Measurements from ENCODE around the gene GMCL2.

GMCL2 gene

DNA sequence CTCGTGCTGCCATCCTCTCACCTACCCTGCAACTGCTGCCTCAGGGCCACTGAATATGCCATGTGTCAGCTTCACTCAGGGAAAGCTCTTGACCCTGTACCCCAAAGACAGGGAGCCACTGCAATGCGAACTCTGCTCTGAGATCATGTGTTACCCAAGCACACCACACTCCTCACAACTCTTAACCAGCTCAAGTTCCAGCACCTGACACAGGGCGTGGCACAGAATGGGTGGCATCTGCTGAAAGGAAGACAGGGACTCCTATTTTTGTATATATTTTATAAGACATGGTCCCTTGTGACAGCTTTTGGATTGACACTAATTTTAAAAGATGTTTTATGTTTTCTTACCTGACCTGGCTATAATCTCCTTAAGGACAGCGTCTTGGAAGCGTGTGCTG is 34.7 kb upstream of the GMCL2 start:
- DNase-seq = no peak

DNA sequence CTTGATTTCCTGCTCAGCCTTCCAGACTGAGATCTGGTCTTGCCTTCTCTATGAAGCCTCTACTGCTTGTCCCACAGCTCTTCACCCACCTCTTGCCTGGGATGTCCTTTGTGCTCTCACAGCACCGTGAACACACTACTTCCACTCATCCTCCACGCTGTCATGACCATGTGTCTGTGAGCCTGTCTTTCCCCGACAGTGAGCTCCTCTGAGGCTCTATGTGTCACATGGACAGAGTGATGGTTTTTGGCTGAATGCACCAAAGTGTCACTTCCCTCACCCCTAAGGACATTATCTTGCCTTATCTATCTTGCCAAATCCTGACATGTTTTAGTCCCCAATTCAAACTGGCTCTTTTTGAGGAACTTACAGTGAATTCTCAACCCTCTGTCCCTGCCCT is 34.1 kb upstream of the GMCL2 start:
- DNase-seq = no peak

DNA sequence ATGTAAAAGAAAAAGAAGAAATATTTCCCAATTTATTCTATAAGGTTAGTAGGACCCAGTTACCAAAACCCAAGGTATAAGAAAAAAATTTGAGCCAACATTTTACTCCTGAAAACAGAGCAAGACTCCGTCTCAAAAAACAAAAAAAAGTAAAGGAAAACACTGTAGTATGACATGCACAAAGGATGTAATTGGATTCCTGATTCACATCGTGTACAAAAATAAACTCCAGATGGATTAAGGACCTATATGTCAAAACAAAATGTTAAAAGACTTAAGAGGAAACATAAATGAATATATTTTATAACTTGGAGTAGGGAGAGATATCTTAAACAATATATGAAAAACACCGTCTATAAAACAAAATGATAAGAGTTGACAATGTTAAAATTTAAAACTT is 31.7 kb upstream of the GMCL2 start:
- no peak for DNase-seq

DNA sequence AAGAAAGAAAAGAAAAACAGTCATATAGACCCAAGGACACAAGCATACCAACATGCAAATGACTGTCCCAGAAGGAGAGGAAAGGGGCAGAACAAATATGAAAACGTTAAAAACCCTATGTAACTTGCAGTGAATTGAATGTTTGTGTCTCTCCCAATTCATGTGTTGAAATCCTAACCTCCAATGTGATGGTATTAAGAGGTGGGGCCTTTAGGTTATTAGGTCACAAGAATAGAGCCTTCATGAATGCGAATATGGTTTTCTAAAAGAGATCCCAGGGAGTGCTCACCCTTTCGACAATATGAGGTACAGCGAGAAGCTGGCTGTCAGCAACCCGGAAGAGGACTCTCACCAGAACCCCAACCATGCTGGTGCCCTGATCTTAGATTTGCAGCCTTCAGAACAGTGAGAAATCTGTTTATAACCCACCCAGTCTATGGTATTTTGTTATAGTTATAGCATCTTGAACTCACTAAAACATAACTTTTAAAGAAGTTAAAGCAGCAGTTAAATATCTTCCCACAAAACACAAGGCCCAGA is 31.1 kb upstream of the GMCL2 start:
- no peak for DNase-seq

DNA sequence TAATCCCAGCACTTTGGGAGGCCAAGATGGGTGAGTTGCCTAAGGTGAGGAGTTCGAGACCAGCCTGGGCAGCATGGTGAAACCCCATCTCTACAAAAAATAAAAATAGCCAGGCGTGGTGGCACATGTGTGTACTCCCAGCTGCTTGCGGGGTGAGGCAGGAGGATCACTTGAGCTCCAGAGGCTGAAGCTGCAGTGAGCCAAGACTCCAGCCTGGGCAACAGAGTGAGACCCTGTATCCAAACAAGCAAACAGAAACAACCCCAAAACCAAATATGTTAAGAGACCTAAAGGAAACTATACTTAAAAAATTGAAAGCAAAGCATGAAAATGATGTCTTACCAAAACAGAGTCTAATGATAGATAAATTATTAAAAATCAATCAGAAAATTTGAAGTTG is 29.6 kb upstream of the GMCL2 start:
- no peak for DNase-seq

DNA sequence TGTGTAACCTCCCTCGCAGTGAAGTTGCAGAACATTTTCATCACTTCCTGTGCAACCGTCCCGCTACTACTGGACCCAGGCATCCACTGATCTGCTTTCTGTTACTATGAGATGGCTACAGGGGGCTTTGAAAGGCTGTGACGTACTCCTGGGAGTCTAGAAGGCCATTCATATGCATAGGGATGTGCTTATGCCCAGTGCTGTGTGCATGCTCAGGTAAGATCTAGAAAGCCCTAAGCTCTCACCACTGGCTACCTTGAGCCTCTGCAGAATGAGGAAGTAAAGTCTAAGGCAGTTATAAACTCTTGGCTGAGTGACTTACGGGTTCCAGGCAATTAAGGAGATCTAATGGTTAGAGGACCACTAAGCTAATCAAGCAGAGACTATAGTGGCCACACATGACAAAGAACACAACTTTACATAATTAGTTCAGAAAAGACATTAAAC is 28.9 kb upstream of the GMCL2 start:
- DNase-seq = no peak

DNA sequence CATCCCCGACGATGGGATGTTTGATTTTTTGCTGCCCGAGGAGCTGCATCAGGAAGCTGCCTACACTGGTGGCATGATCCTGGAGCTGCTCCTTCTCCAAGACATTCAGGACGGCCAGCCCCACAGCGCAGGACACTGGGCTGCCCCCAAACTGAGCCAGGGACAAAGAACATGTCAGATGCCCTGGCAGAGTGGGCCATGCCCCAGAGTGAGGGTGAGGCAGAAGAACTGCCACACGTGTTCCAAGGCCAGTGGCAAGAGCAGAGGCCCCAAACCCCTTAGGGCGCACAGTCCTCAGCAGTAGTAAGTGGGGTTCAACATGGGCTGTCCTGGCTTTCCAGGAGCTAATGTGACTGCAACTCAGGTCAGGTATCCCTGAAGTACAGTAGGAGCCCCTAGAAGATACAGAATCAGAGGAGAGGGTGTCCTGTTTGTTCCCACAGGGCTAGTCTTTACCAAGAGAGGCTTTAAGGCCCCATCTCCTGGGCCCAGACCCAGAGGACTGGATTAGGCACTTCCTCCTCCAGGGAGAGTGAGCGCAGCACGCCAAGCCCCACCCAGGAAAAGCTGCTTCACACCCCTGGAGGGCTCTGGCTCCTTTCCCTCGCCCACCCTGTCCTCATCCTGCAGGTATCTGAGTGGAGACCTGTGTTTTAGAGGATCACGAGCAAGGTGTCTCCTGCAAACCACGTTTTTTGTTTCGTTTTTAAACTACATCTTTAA is 28.3 kb upstream of the GMCL2 start:
- no peak for DNase-seq

DNA sequence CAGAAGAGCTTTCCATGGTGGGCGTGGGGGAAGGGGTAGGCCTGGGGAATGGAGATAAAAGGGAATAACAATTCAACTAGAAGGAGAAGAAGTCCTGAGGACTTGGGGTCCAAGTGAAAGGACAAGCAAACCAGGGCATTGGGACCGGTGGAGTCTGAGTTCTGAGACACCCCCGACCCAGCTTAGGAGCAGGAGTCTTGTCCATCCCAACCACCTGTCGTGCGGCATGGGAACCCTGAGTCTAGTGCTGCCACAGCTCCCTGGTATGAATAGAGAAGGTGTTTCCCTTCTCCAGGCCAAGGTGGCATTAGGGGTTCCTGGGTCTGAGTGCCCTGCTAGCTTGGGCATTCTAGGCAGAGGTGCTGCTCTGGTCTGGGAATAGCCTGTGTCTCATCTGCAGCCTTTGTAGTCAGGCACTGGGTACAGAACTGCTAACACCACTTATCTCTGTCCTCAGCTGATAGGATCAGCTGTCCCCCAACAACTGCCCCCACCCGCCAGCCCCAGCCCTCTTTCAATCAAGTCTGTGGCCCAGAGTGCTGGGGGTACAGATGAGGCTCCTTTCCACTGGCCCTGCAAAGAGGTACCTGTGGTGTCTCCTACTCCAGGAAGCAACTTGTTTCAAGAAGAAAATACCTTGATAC is 27.1 kb upstream of the GMCL2 start:
- no peak for DNase-seq

DNA sequence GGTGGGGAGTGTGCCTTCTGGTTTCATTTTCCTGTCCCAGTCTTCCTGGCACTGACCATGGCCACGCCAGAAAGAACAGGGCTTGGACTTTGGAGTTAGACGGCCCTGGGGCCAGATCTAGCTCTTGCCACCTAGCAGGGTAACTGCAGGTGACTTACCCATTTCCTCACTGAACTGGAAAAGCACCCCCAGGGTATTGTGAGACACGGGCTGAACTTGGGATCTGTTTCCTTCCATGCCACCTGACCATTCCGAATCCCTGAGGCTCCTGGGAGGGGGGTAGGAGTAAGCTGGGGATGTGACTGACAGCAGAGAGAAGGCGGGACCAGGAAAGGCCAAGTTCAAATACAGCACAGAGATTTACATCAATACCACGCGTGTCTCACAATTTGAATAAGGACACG is 26.6 kb upstream of the GMCL2 start:
- DNase-seq = no peak

DNA sequence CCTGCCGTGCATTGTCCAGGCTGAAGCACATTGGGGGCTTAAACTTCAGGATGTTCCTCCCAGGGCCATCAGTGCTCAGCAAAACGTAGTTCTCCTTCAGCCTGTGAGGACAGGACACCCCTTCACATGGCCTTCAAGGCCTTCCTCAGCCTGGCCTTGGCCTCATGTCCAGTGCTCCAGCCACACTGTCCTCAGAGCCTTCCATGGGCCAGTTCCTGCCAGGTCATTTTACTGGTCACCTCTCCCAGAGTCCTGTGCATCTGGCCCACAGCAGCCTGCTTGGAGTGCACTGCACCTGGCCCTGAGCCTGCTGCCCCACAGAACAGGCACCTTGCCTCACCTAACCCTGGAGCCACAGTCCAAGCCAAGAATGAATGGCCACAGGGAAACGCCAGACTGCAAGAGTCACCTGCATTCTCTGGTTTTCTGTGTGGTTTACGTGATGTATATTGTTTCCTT is 25.9 kb upstream of the GMCL2 start:
- DNase-seq = no peak

DNA sequence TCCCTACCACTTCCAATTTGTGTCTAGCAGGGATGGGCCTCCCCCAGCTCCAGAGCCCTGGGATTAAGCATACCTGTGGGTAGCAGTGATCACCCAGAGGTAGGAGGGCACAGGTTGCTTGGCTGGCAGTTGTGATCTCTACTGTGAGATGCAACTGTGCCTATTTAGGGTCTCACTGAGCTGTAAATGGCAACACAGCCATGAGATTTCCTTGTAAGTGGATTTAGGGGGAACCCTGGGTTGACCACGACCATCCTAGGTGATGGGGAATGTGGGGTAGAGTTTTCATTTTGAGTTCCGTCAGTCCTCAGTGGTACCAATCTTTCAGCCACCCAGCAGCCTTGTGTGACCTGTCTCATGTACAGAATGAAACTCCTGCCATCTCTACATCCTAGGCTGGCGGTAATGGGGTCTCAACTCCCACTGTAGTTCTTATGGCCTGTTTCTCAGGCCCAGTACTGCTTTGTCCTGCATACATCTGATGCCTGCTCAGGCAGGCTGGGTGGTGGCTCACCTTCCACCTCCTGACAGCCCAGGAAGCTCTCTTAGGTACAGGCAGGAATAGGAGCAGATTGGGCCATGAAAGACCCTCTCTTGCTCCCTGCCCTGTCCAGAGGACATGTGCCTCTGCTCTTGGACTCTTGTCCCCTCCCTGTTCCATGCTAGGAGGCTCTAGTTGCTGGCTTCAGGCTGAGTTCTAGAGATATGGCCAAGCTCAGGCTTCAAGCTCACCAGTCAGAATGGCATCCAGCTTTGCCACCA is 25.3 kb upstream of the GMCL2 start:
- no peak for DNase-seq

DNA sequence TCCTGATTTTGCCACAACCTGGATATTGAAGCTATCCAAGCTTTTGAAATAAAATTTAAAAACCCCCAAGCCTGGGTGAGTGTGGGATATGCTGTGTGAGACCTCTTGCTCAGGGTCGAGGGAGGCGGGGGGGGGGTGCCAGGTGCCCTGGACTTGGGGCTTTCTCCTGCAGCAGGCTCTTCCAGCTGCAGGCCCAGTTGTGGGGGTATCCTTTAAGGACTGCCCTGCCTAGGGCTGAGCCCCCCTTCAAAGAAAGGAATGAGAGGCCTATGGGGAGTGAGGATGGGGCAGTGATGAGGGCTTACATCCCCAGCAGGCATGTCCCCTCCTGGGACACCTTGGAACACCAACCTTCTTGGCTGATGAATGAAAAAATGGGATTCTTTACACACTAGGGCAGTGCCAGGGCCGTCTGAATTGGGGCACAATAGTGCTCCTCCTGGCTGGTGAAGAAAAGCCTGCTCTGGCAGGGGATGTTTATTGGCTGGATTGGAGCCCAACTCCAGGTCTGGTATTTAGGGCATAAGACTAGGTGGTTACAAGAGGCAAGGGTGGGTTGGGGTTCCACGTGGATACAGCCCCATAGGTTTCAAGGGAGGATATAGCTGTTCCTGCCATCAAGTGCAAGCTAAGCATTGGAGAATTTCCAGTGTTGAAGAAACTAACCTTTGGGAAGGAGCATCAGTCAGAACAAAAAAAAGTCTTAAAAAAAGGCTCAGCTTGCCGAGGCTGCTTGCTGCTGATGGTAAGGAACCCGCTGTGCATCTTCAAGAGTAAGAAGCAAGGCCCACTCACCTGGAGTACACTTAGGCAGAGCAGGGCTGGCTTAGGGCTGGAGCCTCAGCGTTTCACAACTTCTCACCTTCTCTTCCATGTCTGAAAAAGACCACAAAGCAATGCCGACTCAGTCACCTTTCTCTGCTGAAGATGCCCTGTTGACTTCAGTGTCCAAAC is 24.2 kb upstream of the GMCL2 start:
- DNase-seq = no peak

DNA sequence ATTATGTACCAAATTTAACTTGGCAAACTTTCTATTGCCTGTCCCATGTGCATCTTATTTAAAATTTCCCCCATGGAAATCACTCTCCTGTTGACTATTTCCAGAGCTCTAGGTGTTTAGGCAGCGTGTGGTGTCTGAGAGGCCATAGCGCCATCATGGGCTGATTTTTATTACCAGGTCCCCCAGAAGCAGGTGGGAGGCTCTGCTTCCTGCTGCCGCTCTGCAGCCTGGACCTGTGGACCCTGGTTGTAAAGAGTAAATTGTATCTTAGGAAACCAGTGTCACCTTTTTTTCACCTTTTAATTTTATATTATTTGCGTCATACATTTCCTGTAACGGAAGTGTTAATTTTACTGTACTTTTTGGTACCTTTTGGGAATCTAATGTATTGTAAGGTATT is 23.5 kb upstream of the GMCL2 start:
- no peak for DNase-seq

DNA sequence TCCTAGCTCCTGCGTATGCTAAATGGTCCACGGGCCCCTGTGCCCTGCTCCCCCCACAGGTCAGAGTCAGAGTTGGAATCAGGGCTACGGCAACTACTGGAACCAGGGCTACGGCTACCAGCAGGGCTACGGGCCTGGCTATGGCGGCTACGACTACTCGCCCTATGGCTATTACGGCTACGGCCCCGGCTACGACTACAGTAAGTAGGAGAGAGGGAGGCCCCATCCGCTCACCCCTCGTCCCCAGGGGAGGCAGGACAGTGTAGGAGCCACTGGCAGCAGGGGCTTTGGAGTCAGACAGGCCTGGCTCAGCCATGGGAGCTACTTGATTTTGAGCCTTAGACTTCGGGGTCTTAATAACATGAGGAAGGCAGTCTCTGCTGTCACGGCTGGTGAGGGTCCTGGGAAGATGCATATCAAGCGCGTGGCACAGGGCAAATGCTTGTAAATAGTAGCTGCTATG is 22.9 kb upstream of the GMCL2 start:
- DNase-seq = no peak

DNA sequence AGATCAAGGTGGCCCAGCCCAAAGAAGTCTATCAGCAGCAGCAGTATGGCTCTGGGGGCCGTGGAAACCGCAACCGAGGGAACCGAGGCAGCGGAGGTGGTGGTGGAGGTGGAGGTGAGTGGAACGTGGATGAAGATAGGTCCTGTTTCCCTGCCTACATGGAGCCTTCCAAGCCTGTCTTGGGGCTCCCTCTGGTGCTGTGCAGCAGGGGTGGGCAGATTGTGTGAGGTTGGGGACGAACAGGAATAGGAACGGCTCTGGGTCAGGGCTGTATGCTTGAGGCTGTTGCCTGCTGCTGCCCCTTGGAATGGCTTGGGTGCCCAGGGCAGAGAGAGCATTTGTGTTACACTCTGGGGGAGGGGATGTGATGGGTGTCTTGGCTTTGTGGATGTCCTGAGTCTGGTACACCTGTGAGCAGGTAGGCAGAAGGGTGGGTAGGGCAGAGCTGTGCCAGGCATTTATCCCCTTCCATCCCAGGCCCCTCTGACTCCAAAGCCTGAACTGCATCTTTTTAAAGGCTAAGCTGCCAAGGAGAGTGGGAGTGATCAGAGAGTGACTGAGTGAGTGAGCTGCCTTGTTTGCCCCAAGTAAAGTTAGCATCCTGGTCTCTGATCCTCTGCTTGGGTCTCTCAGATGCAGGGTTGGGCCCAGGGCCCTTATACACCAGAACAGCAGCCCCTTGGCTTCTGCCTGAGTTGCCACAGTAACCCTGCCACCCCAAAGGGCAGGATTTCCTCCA is 22.3 kb upstream of the GMCL2 start:
- no peak for DNase-seq

DNA sequence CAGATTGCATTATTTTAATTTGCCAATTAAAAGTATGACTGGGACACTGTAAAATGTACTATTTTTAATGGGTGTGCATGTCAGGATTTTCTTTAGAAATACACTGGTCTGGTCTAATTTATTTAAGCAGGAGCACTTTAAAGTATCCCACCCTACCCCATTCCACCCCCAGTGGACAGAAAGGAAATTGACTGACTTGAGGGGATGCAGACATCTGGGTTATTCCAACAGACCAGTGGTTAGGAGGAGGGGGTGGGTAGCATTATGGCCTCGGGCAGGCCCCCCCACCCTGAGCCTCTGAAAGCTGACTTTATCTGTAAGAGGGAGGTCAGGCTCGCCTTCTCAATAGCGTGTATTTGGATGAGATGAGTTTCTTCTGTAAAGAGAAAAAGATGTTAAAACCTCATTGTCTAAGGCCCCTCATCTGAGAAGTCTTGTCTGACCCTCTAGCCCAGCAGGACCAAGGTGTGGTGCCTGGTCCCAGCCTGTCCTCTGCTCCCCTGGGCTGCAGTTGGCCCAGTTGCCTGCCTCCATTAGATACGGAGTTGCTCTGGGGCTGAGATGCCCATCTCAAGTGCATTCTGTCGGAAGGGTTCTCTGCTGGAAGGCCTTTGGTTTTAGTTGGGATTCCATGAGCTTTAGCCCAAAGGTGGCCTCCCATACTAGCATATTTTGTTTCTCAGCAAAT is 21.5 kb upstream of the GMCL2 start:
- DNase-seq = no peak

DNA sequence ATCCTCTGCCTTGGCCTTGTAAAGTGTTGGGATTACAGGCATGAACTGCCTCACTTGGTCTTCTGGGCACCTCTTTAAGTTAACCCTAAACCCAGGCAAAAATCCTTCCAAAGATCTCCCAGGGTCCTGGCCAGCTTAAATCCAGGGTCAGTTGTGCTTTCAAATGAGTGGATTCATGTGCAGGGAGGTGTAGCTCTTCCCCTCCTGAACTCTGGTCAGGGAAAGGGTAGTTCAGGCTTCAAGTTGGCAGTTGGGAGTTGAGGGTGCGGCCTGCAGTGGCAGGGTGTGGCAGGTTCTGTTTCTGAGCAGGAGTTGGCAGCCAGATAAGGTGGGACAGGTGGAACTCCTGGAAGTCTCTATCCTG is 20.7 kb upstream of the GMCL2 start:
- DNase-seq = no peak

DNA sequence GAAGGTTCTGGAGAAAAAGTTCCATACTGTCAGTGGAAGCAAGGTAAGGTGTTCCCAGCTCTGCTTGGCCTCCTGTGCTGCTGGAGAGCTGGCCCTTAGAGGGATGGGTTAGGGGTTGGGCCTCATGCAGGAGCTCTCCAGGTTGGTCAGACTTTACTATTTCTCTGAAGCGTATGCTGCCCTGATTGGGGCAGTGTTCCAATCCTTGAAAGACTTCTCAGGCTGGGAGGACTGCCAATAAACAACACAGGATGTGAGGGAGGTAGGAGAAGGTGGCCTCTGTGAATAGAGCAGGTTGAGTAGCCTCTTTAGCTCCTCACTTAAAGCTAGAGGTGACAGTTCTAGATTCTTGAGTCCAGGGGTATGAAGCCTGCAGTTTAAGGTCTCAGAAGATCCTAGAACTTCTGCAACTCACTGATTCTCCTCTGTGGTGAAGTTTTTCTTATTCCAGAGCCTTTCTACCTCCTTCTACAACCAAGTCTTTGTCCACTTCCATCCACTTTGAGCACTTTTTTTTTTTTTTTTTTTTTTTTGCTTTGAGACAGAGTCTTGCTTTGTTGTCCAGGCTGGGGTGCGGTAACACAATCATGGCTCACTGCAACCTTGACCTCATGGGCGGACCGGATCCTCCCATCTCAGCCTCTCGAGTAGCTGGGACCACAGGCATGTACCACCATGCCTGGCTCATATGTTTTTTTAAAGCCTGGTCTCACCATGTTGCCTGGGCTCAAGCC is 20.2 kb upstream of the GMCL2 start:
- no peak for DNase-seq
